Keratinocyte (primary cell): Measurements from ENCODE around the gene KLF5. TPM values are rescaled to one million over a fixed set of nuclear protein-coding genes. Genes with fewer than 3 reads are reported as not detected.

Experiments
- DNase-seq: peaks from one replicate; pipeline ENCODE4 v3.0.0-alpha.2; 2011; ENCODE audit warnings: low read depth, missing footprints, low spot score
- FAIRE-seq: peaks from 2 replicates; lab custom pipeline; 2011; peaks lifted over from hg19 to GRCh38; lab: Jason Lieb, UNC
- H2AFZ ChIP-seq: 2 replicates; pipeline ENCODE4 v1.6.0; 2012; ENCODE audit warnings: low read length, control low read depth, inconsistent platforms; ENCODE audit not compliant: control insufficient read depth
- H3K27ac ChIP-seq: 2 replicates; pipeline ENCODE4 v1.5.1; 2011; ENCODE audit warnings: low read length; ENCODE audit not compliant: control insufficient read depth, insufficient read depth
- H3K27me3 ChIP-seq: 3 replicates; pipeline ENCODE4 v1.6.0; 2011; ENCODE audit warnings: low read length; ENCODE audit not compliant: control insufficient read depth, insufficient read depth; ENCODE audit errors: extremely low read depth
- H3K36me3 ChIP-seq, 2 experiments: 2 replicates in 1 of 2; 3 replicates in 1 of 2; pipeline ENCODE4 v1.5.1; 2011; ENCODE audit warnings: low read length in 2 of 2, mild to moderate bottlenecking in 1 of 2; ENCODE audit not compliant: control insufficient read depth in 2 of 2, insufficient read depth in 2 of 2; ENCODE audit errors: extremely low read depth in 1 of 2
- H3K4me1 ChIP-seq: 3 replicates; pipeline ENCODE4 v1.5.1; 2011; ENCODE audit warnings: low read length; ENCODE audit not compliant: control insufficient read depth, insufficient read depth; ENCODE audit errors: extremely low read depth
- H3K4me2 ChIP-seq: 3 replicates; pipeline ENCODE4 v1.6.0; 2011; ENCODE audit warnings: low read depth, low read length; ENCODE audit not compliant: control insufficient read depth, insufficient read depth; ENCODE audit errors: extremely low read depth
- H3K4me3 ChIP-seq, 3 experiments: fragments of 200-600 bp in 1 of 3; sonication (generic) in 1 of 3; 2 replicates in 2 of 3; 3 replicates in 1 of 3; pipeline ENCODE4 v1.5.1; 2011 to 2016; ENCODE audit warnings: low read length in 3 of 3, mild to moderate bottlenecking in 3 of 3, control low read depth in 2 of 3, inconsistent platforms in 1 of 3, low read depth in 1 of 3, mixed read lengths in 1 of 3, mixed run types in 1 of 3, moderate library complexity in 1 of 3; ENCODE audit not compliant: control insufficient read depth in 2 of 3, insufficient read depth in 2 of 3; ENCODE audit errors: extremely low read depth in 1 of 3
- H3K79me2 ChIP-seq: 2 replicates; pipeline ENCODE4 v1.6.0; 2012; ENCODE audit warnings: low read length; ENCODE audit not compliant: control insufficient read depth, insufficient read depth
- H3K9ac ChIP-seq: 3 replicates; pipeline ENCODE4 v1.6.0; 2011; ENCODE audit warnings: low read length; ENCODE audit not compliant: control insufficient read depth, insufficient read depth; ENCODE audit errors: extremely low read depth
- H3K9me1 ChIP-seq: 3 replicates; pipeline ENCODE4 v1.6.0; 2011; ENCODE audit warnings: low read length; ENCODE audit not compliant: control insufficient read depth, insufficient read depth; ENCODE audit errors: extremely low read depth
- H3K9me3 ChIP-seq: 2 replicates; pipeline ENCODE4 v1.5.1; 2012; ENCODE audit warnings: low read depth, low read length; ENCODE audit not compliant: control insufficient read depth
- H4K20me1 ChIP-seq: 3 replicates; pipeline ENCODE4 v1.6.0; 2011; ENCODE audit warnings: low read length; ENCODE audit not compliant: control insufficient read depth, insufficient read depth; ENCODE audit errors: extremely low read depth
- CTCF ChIP-seq, 3 experiments: IDR thresholded peaks in 1 of 3; conservative IDR thresholded peaks in 1 of 3; optimal IDR thresholded peaks in 1 of 3; 2 replicates in 2 of 3; 3 replicates in 1 of 3; pipeline versions ENCODE3 to v1.5.1; 2011; ENCODE audit warnings: low read length in 3 of 3, mild to moderate bottlenecking in 3 of 3, moderate library complexity in 2 of 3, control low read depth in 1 of 3, inconsistent platforms in 1 of 3; ENCODE audit not compliant: insufficient read depth in 2 of 3; ENCODE audit errors: extremely low read depth in 1 of 3
- EZH2 ChIP-seq: IDR thresholded peaks from one replicate; pipeline ENCODE4 v1.6.1; 2012; ENCODE audit warnings: inconsistent platforms, mild to moderate bottlenecking, low read length, moderate library complexity
- dilution Hi-C: fragments of 300-500 bp; cut with MboI; formaldehyde crosslinking; loops from one replicate; pipeline ENCODE4 v1.7.0; 2020; ENCODE audit warnings: low sequenced_read_pairs; ENCODE audit not compliant: extremely low pct_ligation_motif_present
- polyA plus RNA-seq, 5 experiments: library from polyadenylated mRNA; depleted of rRNA in 3 of 5; stranded (reverse) in 3 of 5; stranded (forward) in 1 of 5; unstranded in 1 of 5; fragments of >200 nt; gene quantifications; 1 replicate in 1 of 5; 2 replicates in 3 of 5; 3 replicates in 1 of 5; pipeline versions ENCODE4 v1.2.1 to v1.2.3, GENCODE V29; 2011 to 2012; ENCODE audit warnings: missing spikeins in 2 of 5, low read depth in 1 of 5, low replicate concordance in 1 of 5

KLF5 gene
- polyA plus RNA-seq, 1 donor (not counting 4 experiments of a cell fraction or from before 2014, with no cell fraction given): 162 TPM

GRCh38 chr13:73109969-73110368 is 51.2 kb downstream of the KLF5 start:
- no peaks in the 10 kb centered on the region for H3K9me3 ChIP-seq
- DNase-seq: no peak
- H3K27me3 ChIP-seq: no peaks in the 10 kb centered on the region
- no peaks in the 10 kb centered on the region for H3K36me3 ChIP-seq
- H3K9ac ChIP-seq: no peak overlapping the region
- H3K4me2 ChIP-seq: no peak overlapping the region
- H3K4me3 ChIP-seq: no peak overlapping the region
- dilution Hi-C loops: no loop called here
- no peak overlapping the region for H2AFZ ChIP-seq
- no peaks in the 10 kb centered on the region for H3K4me1 ChIP-seq
- TF ChIP-seq CTCF (optimal IDR thresholded peaks at IDR 0.05 in 1 of 3, IDR thresholded peaks at IDR 0.05 in 1 of 3, conservative IDR thresholded peaks at IDR 0.05 in 1 of 3; ENCODE audit: extremely low read depth in 1 of 3, insufficient read depth in 2 of 3, low read length in 3 of 3): no peak
- no peak for TF ChIP-seq EZH2
- no peak overlapping the region for H3K27ac ChIP-seq
- no peaks in the 10 kb centered on the region for H3K9me1 ChIP-seq
- no peaks in the 10 kb centered on the region for H3K79me2 ChIP-seq
- H4K20me1 ChIP-seq: no peaks in the 10 kb centered on the region
- FAIRE-seq: no peak

- H3K27me3 ChIP-seq: no peaks in the 10 kb centered on the region
- H3K4me1 ChIP-seq: no peaks in the 10 kb centered on the region
- H3K79me2 ChIP-seq: no peaks in the 10 kb centered on the region
- no peaks in the 10 kb centered on the region for H3K9me3 ChIP-seq
- no peak overlapping the region for H3K4me2 ChIP-seq
- dilution Hi-C loops: no loop called here
- FAIRE-seq (peak; percentile 26), DNase-seq (no peak)
- H3K4me3 ChIP-seq: no peak overlapping the region
- H3K9me1 ChIP-seq: no peaks in the 10 kb centered on the region
- H4K20me1 ChIP-seq: no peaks in the 10 kb centered on the region
- no peaks in the 10 kb centered on the region for H3K36me3 ChIP-seq
- H3K9ac ChIP-seq: no peak overlapping the region
- peak overlapping the region; percentile 48 for H2AFZ ChIP-seq
- TF ChIP-seq CTCF (optimal IDR thresholded peaks at IDR 0.05 in 1 of 3, IDR thresholded peaks at IDR 0.05 in 1 of 3, conservative IDR thresholded peaks at IDR 0.05 in 1 of 3; ENCODE audit: extremely low read depth in 1 of 3, insufficient read depth in 2 of 3, low read length in 3 of 3): no peak
- TF ChIP-seq EZH2: no peak
- H3K27ac ChIP-seq: no peak overlapping the region
Observed at GRCh38 chr13:73110814-73111213, 52.0 kb downstream of the KLF5 start.
